ENCODE measurements around the gene BABAM2.

Gene BABAM2

DNA sequence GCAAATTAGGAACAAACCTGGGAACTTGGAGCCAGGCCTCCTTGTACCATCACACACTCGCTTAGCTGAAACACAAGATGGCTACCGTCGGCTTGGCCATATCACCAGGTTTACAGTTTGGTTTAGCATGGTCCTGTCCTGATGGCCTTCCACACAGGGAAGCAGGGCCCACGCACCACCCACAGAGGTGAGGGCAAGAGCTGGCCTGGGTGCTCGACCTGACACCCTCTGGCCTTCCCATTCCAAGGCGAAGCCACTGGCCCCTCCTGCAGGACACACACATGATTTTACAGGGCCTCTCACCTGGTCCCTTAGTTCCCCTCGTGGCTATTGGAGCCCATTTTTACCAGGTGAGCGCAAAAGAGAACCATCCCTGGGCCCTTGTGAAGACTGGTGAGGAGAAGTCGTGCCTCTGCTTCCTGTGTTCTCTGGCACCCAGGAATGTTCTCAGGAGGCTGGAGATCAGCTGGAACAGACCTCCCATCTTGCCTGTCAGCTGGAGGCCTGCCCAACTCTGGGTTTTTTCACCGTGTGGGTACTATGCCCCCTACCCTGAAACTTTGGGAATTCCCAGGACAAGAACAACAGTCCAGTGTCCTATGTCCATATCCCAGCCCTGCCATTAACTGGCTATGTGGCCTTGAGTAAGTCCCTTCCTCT lies 449.1 kb downstream of the BABAM2 start:
- DNase-seq = no peak

DNA sequence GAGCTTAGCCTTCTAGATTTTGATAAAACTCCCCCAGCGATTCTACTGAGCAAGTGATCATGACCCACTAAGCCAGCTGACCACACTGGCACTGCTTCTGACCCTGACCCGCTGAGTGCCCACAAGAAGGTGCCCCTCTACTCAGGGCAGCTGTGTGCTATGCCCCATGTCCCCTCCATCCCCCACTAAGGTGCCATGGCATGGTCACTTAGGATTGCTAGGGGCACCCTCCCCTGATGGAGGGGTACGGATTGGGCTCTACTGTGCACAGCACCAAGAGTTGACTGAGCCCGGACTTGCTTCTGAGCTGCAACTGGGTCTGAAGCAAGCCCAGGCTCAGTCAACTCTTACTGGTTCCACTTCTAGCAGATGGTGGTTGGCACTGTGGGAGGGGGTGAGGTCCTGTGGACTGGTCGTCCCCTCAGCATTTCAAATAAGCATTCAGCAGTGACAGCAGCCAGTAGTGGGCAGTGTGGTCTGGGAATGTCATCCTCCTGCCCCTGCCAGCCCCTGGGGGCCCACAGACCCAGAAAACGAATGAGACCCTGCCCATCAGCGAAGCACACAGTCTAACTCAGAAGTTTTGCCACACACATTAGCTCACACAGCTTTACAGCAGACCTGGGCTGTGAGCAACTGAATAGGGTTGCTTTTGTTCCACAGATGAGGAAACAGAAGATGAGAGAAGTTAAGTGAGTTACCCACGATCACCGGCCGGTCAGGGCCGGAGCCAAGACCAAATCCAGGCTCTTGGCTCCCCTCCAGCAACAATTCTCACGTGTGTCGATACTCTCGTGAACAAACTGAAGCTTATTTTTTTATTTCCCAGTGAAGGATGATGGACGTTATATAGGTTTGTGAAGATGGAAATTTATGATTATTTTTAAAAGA lies 450.0 kb downstream of the BABAM2 start:
- no peak for DNase-seq

DNA sequence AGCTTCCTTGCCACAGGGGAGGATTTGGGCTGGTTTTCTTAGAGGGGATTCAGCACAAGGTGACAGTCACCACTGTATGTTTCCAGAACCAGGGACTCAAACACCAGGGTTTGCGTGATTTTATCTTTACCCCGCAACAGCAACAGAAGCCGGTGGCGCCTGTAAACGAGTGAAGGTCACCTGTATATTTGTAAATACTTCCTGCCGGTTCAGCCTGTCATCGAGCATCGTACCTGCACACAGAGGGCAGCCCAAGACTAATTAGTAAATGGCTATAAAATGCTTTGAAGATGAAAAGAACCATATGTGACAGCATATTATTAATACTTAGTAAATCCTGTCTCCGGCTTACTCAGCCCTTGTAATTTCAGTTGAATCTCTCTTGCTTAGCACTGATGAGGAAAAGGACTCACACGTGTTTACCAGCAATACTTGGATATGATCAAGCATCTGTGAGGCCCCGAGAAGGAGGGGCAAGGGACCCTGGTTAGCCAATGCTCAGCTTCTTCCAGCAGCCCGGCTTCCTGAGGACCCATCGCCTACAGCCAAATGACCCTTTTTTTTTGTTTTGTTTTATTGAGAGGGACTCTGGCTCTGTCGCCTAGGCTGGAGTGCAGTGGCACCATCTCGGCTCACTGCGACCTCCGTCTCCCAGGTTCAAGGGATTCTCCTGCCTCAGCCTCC lies 450.8 kb downstream of the BABAM2 start:
- DNase-seq = no peak

DNA sequence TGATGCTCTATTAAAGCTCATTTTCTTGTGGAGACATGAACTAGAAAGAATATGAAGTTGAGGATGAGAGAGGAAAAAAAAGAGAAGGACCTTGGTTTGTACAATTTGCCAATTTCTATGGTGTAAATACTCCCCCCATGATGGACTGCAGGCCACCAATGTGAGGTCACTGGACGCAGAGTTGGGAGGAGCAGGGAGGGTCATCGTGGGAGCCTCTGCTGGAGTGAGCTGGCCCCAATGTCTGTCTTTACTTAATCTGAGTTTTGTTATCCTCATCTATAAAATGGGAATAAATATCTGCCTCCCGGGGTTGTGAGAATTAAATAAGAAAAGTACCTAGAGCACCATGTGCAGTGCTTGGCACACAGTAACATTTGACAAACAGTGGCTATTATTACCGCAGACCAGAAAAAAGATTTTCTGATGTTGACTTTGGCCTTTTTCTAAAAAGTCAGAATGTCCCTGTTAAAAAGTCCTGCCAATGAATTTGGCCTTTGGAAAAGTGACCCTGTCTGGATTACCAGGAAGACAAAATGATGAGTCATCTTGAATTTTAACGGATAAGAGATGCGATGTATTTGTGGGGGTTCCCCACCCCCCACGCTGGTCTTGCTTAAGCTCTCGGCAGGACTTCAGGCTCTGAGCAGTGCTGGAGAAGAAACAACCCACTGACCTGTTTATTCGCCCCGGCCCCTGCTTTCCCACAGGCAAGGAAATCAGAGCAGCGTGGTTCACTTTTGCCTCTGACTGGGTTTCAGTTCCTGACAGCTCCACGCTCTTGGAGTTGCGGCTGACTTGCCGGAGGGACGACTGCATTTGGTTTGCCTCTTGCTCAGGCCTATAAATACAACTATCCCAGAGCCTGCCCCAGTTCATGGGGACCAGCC lies 451.8 kb downstream of the BABAM2 start:
- no peak for DNase-seq

DNA sequence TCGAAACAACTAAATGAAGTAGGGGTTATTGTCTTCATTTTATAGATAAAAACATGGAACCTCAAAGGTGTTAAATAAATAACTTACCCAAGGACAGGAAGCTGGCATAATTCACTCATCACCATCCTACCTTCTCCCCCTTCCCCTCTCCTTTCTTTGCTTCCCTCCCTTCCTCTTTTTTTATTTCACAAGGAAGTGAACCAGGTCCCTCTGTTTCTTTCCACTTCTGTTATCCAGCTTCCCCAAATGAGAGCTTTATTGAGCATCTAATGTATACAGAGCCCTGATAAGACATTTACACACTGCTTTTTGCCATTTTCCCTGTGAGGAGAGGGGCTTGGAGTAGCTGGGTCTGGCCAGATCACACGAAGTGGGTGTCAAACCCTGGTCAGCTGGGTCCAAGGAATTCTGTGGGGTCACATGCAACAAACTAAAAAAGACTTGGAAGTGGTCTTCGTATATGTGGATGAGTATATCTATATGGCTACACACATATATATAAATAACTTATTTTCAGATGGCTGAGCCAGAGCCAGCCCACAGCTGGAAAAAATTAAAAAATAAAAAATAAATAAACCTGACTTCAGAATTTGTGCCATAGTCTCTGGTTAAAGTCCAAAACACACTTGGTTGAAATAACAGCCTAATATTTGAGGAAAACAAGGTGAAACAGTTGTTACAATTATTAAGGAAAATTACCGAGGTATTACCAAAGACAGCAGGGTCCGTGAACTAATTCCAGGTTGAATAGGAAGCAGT lies 452.8 kb downstream of the BABAM2 start:
- no peak for DNase-seq

DNA sequence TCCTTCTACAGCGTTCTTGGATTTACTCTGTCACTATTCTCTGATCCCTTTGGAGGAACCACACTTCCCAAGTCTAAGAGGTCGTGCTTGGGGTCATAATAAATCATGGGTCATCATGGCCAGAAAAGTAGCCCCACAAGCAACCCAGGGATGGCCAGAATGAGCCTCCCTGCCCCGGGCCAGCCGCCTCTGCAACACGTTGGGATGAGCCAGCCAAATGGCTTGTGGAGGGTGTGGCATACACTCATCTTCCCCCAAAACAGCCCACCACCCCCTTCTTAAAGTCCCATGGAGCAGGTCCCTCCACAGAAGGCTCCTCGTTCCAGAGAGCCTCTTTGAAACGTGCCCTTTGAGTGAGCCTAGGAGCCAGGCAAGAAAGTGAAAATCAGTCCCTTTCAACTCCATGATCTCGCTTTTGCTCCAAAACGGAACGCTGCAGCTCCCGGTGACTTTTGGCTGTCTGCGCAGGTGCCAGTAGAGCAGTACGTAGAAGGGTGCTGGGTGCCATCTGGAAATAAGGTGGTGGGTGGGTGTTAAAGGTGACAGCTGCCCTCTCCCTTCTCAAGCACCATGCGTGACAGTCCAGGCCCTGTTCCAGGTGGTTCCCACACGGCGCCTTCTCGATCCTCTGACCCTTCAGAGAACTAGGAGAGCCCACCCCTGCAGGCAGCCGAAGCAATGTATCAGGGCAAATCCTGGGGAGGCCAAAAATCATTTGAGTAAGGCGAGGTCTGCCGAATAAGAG lies 453.6 kb downstream of the BABAM2 start:
- DNase-seq = no peak

DNA sequence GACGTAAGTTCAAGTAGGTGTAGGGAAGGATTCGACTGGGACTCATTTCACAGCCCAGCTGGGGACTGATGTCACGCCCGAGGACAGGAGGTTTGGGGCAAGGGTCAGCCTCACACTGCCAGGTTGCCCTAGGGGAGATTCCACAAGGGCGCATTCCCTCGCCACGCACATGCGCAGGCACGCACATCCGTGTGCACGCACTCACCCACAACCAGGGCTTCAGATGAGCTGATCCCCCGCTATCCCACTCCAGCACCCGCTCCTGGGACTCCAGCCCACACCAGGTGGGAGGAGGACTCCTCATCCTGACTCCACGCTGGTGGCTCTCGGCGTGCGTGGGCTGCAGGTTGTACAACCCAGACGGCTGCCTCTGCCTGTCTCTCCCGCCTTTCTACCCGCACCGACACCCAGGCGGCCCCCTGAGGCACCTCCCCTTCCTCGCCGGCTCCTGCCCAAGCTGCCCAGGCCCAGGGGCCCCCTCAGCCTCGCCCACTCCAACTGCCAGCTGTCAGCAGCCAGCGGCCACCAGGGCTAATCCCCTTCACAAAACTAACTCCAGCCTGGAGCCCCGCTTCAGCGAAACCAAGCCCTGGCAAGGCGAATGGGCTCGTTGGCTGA lies 454.3 kb downstream of the BABAM2 start:
- no peak for DNase-seq

DNA sequence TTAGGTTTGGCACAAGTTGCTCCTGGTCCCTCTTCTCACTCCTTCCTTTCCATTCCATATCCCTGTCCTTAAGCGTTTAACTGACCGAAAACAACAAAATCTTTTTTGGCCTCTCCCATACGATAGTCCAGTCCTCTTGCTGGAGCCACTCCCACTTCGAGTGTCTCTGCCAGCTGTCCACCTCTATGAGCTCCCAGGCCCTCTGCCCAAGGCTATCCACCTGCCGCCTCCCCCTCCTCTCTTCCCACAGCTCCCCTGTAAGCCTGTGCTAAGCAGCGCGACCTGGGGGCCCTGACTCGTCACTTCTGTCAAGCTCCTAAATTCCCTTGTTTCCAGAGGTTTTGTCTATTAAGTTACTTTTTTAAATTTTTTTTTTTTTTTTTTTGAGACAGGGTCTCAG lies 455.1 kb downstream of the BABAM2 start:
- DNase-seq = no peak

DNA sequence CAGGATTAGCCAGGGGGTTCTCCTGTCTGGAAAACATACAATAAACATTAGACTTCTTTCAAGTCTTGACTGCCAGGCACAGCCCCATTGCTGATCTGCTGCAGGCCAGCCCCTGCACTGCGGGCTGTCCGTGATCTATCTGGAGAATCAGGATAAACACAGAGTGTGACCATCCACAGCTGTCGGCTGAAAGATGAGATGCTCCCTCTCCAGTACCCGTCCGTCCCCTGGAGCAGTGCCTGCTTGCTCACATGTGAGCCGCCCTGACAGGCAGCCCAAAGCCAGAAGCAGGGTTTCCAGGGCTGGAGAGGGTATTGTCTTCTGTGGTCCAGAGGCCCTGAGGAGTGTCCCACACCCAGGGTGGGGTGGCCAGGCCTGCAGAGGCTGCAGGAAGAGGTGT lies 456.1 kb downstream of the BABAM2 start:
- no peak for DNase-seq

DNA sequence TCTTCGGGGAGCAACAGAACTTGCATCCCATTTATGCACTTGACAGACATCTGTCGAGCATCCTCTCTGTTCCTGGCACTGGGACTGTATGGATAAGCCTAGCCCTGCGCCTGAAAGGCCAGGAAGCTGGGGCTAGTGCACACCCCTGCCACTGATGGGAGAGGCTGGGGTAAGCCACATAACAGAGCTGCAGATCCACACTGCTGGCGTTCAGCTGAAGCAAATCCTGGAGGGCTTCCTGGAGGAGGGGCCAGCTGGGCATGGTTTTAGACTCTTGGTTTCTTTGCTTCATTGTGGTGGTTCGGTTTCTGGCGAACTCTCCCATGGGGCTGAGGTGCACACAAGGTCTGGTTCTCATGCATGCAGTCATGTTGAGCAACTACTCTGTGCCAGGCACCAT lies 456.7 kb downstream of the BABAM2 start:
- DNase-seq = no peak

DNA sequence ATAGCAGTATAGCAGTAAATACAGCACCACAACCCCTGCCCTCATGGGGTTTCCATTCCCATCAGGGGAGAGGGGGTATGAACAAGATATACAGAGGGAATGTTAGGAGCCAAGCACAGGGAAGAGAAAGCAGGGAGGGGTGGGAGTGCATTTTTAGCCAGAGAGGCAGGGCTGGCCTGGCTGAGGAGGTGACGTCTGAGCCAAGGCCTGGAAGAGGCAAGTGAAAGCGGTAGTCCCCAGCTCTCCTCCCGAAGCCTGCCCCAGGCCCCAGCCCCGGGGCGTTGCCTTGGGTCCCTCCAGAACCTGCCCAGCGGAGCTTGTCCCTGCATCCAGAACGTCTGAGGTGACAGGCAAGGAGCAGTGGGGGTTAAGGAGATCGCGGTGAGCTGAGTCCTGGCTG lies 457.1 kb downstream of the BABAM2 start:
- DNase-seq = no peak

DNA sequence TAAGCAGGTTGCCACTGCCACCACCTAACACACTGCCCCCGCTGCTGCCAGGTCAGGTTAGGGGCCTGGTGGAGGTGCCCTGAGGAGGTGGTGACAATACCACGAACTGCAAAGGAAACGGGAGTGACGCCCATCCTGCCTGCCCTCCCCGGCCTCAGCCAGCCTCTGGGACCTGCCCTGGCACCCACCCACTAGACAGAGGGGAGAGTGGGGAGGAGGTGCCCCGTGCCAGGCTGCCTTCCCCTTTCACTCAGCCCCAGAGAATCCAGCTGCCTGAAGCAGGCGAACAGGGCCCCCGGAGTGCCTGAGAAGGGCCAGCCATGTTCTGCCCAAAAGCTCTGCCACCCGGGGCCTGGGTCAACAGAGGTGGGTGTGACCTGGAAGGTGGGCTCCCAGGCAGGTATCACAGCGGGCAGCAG lies 457.6 kb downstream of the BABAM2 start:
- peak; percentile 76 for DNase-seq

DNA sequence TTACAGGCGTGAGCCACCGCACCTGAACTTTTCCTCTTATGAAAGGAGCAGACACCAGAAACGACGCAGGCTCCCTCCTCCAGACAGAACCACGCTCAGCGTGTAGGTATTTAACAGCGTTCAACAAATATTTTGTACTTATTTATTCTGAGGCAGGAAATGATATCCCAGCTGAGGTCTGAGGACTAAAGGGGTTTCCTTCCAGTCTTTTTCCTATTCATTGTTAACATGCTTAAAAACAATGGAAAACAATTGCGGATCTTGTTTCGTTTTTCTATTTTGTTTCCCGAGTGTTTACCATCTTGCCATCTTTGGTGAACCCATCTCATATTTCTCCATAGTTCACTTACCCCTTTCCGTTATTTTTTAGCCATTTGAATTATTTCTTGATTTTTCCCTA lies 458.4 kb downstream of the BABAM2 start:
- no peak for DNase-seq

DNA sequence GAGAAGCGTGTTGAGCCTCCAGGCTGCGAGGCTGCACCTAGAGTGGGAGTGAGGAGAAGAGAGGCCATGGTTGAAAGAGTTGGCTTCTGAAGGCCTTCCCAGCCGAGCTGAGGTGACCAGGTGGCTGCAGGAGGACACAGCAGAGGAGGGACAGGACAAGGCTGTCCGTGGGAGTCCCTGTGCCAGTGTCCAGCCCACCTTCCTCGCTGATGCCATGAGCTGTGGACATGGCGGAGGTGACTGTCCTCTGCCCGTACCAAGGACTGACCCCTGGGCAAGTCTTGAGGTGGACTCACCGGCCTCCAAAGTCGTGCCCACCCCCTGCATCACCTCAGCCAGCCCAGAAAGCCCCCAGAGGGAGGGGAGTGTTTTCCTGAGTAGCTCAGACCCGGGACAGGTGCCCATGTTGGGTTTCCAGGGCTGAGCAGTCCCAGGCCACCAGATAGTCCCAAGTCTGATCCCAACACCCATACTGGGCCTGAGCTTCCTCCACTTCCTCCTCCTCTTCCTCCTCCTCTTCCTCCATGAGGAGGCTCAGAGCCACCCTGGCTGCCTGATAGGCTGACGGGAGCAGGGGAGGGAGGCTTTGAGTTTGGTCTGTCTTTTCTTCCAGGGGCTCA lies 459.1 kb downstream of the BABAM2 start:
- DNase-seq = no peak

DNA sequence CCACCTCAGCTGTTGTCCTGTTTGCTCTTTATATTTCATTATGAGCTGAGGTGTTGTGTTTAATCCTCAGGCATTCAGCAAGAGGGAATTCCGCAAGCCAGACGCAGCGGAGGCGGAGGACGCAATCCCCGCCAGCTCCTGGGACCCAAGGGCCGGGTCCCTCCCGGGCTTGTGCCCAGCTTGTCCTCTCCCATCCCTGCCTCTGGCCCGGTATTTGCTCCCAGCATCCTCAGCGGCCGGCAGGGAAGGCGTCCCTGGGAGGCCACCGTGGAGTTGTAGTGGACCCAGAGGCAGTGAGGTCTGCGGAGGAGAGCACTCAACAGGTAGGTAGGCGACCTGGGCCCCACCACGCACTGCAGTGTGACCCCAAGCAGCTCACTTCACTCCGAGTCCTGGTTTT lies 459.7 kb downstream of the BABAM2 start:
- no peak for DNase-seq

DNA sequence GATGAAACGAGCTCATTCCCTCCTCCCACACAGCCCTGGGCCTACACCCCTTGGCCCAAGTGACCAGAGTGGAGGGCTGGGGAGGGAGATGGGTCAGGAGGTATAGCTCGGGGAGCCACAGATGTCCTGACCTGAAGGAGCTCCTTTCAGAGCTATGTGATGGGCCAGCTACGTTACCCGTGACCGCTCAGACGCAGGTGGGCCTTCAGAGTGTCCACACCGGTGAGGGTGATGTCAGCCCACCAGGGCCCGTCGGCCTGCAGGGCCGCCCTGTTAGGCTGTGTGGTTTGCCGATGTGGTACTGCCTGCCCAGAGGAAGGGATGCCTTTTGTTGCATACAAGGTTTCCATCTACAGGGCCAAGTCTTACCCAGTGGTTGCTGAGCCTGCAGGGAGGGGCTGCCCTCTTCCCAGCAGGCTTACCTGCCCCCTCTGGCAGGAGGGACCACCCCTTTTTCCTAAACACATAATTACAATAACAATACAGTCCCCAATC lies 460.3 kb downstream of the BABAM2 start:
- DNase-seq = no peak

DNA sequence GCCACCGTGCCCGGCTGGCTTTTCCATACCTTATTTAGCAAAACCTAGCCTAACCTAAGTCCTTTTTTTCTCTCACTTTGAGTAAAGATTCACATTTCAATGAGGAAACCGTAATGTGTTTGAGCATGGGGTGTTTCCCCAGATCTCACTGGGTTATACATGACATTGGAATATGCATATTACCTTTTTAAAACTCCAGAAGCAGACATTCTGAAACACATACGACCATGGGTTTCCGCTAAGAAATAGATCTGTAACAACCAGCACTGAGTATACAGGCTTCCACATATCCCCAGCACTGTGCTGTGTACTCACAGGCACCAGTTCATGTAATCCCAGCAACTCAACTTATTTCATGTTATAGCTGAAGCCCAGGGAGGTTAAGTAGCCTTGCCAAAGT lies 461.1 kb downstream of the BABAM2 start:
- no peak for DNase-seq

DNA sequence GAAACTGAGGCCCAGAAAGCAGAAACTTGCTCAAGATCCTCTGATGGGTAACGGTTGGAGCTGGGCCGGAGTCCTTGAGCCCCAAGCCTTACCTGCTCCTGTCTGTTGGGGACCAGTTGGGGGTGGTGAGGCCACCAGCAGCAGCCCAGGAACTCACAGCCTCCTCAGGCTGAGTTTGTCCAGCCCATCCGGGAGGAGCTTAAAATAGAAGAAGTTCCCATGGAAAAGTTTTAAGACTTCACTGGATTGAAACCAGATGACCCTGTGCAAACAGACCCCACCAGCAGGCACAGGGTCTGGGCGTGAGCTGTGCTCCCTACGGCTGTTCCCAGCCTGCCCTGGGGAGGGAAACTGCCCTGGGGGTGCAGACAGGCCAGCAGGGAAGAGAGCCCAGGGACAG lies 461.6 kb downstream of the BABAM2 start:
- DNase-seq = no peak

DNA sequence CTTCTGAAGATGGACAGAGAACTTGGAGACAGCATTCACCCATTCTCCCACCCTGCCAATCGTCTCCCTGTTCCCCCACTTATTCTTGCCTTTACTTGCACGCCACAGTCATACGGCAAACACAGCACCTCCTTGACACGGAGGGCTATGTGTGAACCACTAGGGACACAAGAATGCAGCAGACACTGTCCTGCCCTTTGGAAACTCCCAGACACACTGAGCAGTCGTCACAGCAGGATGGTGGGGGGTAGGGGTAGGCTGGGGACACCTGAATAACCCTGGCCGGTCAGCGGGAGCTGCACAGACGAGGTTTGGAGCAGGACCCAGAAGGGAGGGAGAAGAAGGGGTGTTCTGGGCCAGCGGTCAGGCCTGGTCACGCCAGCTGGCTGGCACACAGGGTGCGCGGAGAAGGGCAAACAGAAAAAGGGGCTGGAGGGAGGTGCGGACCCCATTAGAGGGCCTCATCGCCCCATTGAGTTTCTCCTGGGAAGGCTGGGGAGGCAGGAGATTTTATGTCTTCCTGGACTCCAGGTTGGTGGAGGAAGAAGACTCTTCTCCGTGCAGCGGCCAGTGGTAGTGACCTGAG lies 462.2 kb downstream of the BABAM2 start:
- DNase-seq = no peak
